Activated CD4-positive, alpha-beta T cell treated with anti-CD3 and anti-CD28 coated beads, Interleukin-2, amount 50 U/mL, for 4 hours (primary cell): ENCODE measurements around the gene PDZD8.
"Not testable (repeated sequence)": the region's sequence is repeated elsewhere in the genome, so short reads cannot be mapped to it uniquely, and the experiment has no call there.

Experiments
- DNase-seq, 2 experiments: peaks; one replicate each; pipeline ENCODE4 v3.0.0-alpha.2; 2020

The PDZD8 gene

DNA sequence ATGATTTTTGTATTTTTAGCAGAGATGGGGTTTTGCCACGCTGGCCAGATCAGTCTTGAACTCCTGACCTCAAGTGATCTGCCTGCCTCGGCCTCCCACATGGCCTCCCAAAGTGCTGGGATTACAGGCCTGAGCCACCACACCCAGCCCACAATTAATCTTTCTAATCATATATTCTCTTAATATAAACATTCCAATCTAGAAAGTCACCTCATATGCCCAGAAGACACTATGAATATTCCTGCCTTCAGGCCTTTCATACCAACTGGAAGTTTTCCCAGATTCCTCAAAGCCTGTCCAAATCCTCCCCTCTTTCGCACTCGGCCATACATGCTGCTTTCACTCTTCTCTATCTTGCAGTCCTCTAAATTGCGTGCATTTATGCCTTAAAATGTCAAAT lies 32.6 kb downstream of the PDZD8 start:
- no peak for DNase-seq

DNA sequence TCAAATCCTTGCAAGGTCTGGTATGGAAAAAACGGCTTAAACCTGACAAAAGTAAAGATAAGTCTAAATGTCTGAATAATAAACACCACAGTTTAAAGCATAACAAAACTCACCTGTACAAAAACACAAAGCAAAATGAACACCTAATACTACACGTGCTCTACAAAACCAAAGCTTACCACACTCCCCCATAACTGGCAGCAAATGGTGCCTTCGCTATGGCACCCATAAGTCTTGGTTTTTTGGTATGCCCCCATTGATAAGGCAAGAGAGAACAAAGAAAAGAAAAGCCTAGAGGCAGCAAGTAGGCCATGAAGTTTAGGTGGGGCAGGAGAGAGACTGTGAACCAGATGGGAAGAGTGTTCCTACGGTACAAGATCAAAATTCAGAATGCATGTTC lies 34.2 kb downstream of the PDZD8 start:
- DNase-seq, result no peak

GRCh38 chr10:117339979-117340378 lies 35.3 kb downstream of the PDZD8 start:
- no peak for DNase-seq

DNA sequence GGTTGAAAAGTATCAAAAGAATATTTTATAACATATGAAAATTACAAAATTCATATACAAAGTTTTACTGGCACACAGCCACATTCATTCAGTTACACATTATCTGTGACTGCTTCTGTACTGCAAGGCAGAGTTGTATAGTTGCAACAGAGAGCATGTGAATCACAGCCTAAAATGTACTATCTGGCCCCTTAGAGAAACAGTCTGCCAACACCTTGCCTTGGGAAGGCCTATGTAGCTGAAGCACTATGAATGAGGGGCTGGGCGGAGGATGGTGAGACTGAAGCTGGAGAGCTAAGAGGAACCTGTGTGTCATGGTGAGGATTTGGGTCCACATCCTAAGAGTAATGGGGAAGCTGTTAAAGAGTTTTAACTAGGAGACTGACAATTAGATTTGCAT lies 35.7 kb downstream of the PDZD8 start:
- no peak for DNase-seq

GRCh38 chr10:117334926-117335325 lies 40.3 kb downstream of the PDZD8 start:
- no peak for DNase-seq

DNA sequence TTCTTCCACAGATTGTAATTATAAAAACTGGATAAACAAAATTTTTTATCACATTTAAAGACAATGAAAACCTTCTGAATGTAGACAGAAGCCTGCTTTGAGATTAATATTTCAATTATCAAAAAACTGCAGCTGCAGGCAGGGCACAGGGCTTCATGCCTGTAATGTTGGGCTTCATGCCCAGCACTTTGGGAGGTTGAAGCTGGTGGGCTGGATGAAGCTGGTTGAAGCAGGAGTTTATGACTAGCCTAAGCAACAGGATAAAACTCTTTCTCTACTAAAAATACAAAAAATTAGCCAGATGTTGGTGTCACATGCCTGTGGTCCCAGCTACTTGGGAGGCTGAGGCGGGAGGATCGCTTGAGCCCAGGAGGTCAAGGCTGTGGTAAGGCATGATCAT lies 41.2 kb downstream of the PDZD8 start:
- no peak for DNase-seq

GRCh38 chr10:117327262-117327661 lies 48.0 kb downstream of the PDZD8 start:
- DNase-seq, result no peak

GRCh38 chr10:117324367-117324766 lies 50.9 kb downstream of the PDZD8 start:
- DNase-seq, result no peak

GRCh38 chr10:117322260-117322659 lies 53.0 kb downstream of the PDZD8 start:
- no peak for DNase-seq

- DNase-seq, result no peak
These were observed 55.1 kb downstream of the PDZD8 start for GRCh38 chr10:117320050-117320665.

DNA sequence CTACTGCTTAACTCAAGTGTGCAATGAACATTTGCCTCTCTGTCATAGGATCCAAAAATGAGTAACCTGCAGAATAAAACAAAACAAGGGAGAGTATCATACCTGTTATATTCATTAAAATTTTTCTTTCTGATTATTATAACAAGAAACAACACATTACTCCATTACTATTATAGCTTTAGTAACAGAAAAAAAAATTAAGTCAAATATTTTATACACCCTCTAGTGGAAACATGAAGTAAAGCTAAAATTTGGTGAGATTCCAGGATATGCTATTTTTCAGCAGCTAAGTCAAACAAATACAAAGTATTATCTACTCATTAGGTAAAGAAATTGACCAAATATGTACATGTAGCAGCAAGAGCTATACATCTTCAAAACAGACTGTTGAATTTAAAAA lies 56.3 kb downstream of the PDZD8 start:
- no peak for DNase-seq

DNA sequence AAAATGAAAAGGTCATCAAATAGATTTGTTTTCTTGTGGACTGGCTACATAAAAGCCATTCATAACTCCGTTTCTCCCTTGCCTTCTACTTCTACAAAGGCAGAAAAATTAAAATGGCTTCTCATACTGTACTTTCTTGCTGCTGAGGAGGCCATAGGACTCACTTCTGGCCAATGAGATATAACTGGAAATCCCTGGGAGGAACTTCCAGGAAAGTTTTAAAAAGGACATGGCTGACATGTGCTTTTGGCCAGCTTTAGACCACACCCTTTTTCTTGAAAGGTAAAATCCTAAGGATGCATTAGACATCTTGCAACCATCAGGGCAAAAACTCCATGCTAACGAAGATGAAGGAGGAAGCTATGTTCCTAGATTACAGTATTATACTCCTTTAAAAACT lies 58.5 kb downstream of the PDZD8 start:
- no peak for DNase-seq

DNA sequence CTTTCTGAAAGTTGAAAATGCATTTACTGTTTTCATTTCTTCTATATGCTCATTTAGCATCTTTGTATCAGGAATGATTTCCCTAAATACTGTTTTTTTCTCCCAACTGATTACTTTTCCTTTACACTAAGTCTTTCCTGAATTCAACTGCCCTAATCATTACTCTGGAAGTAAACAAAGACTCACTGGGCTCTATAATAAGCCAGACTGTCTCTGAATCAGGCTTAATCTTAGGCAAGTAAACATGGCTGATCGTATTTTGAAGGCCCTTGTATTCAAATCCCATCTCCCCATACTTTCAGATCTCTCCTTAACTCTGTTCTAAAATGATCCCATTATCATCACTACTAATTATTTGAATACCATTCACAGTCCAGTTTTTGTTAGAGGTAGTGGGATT lies 61.6 kb downstream of the PDZD8 start:
- no peak for DNase-seq

GRCh38 chr10:117312430-117312829 lies 62.8 kb downstream of the PDZD8 start:
- DNase-seq, result no peak

DNA sequence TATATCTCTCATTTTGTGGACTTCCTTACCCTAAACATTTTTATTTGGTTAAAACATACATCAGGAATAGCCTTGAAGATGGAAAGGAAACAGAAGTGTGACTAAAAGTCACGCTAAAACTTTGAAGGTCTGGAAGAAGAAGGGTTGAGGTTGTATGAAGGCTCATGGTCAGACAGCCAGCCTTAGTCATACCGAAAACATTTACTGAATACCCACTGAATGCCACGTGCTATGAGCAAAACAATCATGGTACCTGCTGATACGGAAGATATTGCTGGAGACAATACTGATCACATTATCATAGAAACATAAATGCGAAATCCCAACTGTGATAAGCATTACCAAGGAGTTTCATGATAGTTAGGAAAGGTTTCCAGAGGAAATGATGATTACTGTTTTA lies 64.0 kb downstream of the PDZD8 start:
- no peak for DNase-seq

GRCh38 chr10:117306674-117307073 lies 68.6 kb downstream of the PDZD8 start:
- DNase-seq, result no peak

- DNase-seq, result not testable (repeated sequence)
These were observed 71.8 kb downstream of the PDZD8 start for GRCh38 chr10:117303451-117303850.

- DNase-seq, result no peak
These were observed 74.6 kb downstream of the PDZD8 start for GRCh38 chr10:117300671-117301070.

DNA sequence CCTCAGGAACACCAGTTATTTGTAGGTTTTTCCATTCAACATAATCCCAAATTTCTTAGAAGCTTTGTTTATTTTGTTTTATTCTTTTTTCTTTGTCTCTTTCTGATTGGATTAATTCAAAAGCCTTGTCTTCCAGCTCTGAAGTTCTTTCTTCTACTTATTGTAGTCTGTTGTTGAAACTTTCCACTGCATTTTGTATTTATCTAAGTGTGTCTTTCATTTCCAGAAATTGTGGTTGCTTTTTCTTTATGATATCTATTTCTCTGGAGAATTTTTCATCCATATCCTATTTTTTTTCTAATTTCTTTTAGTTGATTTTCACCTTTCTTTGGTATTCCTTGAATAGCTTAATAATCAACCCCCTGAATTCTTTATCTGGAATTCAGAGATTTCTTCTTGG lies 75.8 kb downstream of the PDZD8 start:
- DNase-seq, result no peak

GRCh38 chr10:117298219-117298618 lies 77.0 kb downstream of the PDZD8 start:
- DNase-seq, result no peak

DNA sequence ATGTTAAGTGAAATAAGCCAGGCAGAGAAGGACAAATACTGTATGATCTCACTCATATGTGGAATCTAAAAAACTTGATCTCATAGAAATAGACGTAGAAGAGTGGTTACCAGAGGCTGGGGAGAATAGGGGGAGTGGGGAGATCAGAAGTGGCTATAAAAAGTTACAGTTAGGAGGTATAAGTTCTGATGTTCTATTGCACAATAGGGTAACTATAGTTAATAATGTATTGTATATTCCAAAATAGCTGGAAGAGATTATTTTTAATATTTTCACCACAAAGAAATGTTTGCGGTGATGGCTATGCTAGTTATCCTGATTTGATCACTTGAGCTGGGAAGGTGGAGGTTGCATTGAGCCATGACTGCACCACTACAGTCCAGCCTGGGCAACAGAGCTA lies 80.5 kb downstream of the PDZD8 start:
- no peak for DNase-seq

DNA sequence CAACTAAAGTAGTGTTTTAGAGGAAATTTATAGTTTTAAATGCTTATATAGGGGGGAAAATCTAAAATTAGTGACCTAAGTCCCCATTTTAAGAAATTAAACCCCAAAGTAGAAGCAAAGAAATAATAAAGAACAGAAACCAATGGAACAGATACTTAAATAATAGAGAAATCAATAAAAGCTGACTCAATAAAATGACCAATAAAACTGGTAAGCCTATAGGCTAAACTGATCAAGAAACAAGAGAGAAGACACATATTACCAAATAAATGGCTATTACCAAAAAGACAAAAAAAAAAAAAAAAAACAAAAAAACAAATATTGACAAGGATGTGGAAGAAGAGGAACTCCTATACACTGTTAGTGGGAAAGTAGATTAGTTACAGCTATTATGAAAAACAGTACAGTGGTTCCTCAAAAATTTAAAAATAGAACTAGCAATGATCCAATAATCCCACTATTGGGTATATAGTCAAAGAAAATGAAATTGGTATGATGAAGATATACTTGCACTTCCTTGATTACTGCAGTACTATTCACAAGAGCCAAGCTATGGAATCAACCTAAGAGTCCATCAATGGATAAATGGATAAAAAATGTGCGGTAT lies 81.1 kb downstream of the PDZD8 start:
- no peak for DNase-seq

DNA sequence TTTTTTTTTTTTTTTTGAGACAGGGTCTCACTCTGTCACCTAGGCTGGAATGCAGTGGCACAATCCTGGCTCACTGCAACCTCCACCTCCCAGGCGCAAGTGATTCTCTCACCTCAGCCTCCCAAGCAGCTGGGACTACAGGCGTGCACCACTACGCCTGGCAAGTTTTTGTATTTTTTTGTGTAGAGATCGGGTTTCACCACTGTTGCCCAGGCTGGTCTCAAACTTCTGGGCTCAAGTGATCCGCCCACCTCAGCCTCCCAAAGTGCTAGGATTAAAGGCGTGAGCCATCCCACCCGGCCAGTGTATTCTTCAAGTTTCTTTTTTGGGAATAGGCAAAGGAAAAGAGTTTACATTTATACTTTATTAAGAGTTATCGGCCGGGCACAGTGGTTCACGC lies 84.4 kb downstream of the PDZD8 start:
- DNase-seq, result not testable (repeated sequence)

GRCh38 chr10:117284716-117285494 lies 90.3 kb downstream of the PDZD8 start:
- DNase-seq, result no peak
